Smooth muscle cell (in vitro differentiated cells): Measurements from ENCODE around the gene MAPK4. TPM values are rescaled to one million over a fixed set of nuclear protein-coding genes. Genes with fewer than 3 reads are reported as not detected.

Source experiments
- DNase-seq: peaks from one replicate; lab custom pipeline; 2025; ENCODE audit not compliant: unreplicated experiment; lab: John Stamatoyannopoulos, UW
- H2AFZ ChIP-seq: fragments of 200-600 bp; sonication (generic); 2 replicates; pipeline ENCODE4 v1.6.0; 2016; ENCODE audit warnings: antibody characterized with exemption, low read depth, mild to moderate bottlenecking
- H3F3A ChIP-seq: fragments of 200-600 bp; sonication (generic); 2 replicates; pipeline ENCODE4 v1.6.0; 2017; ENCODE audit warnings: antibody characterized with exemption, low read depth
- H3K27ac ChIP-seq: fragments of 200-600 bp; sonication (generic); 2 replicates; pipeline ENCODE4 v1.5.1; 2016; ENCODE audit warnings: low read depth, mild to moderate bottlenecking
- H3K27me3 ChIP-seq: fragments of 200-600 bp; sonication (generic); 2 replicates; pipeline ENCODE4 v1.6.1; 2016; ENCODE audit warnings: low read depth, mild to moderate bottlenecking
- H3K36me3 ChIP-seq: fragments of 200-600 bp; sonication (generic); 2 replicates; pipeline ENCODE4 v1.5.1; 2016; ENCODE audit warnings: low read depth
- H3K4me1 ChIP-seq: fragments of 200-600 bp; sonication (generic); 2 replicates; pipeline ENCODE4 v1.5.1; 2016; ENCODE audit warnings: low read depth
- H3K4me2 ChIP-seq: fragments of 200-600 bp; sonication (generic); 2 replicates; pipeline ENCODE4 v1.6.0; 2016; ENCODE audit warnings: mild to moderate bottlenecking
- H3K4me3 ChIP-seq: fragments of 200-600 bp; sonication (generic); 2 replicates; pipeline ENCODE4 v1.5.1; 2016; ENCODE audit warnings: mild to moderate bottlenecking
- H3K79me2 ChIP-seq: fragments of 200-600 bp; sonication (generic); 2 replicates; pipeline ENCODE4 v1.6.0; 2016; ENCODE audit warnings: low read depth, mild to moderate bottlenecking
- H3K9ac ChIP-seq: fragments of 200-600 bp; sonication (generic); 2 replicates; pipeline ENCODE4 v1.6.0; 2016; ENCODE audit warnings: low read depth
- H3K9me3 ChIP-seq: fragments of 200-600 bp; sonication (generic); replicated peaks from 2 replicates; pipeline ENCODE4 v1.5.1; 2016; ENCODE audit warnings: low read depth
- H4K20me1 ChIP-seq: fragments of 200-600 bp; sonication (generic); 2 replicates; pipeline ENCODE4 v1.6.0; 2016; ENCODE audit warnings: low read depth
- WGBS: methylation state at CpG from one replicate; pipeline ENCODE4 v1.1.7; 2016; ENCODE audit warnings: low lambda C conversion rate; 5-methylcytosine and 5-hydroxymethylcytosine counted together
- polyA plus RNA-seq: library from polyadenylated mRNA; unstranded; fragments of >200 nt; fragmentation: Nextera tagmentation; extraction: Ambion mirVana; gene quantifications from 2 replicates; pipeline ENCODE4 v1.2.1, GENCODE V29; 2016
- total RNA-seq: library from RNA; depleted of rRNA; stranded (reverse); fragments of >200 nt; gene quantifications from 2 replicates; pipeline ENCODE4 v1.2.3, GENCODE V29; 2014
- TF ChIP-seq, protein P1 (sequence below): fragments of 200-600 bp; sonication (generic); IDR thresholded peaks from 2 replicates; pipeline ENCODE4 v1.5.1; 2017; ENCODE audit warnings: borderline replicate concordance, mild to moderate bottlenecking, antibody characterized with exemption; ENCODE audit not compliant: insufficient read depth, poor library complexity, severe bottlenecking

The MAPK4 gene
- total and polyA plus RNA-seq, 2 experiments from 2014 or later: 0.09 TPM; not detected in 1

- H3K4me3 ChIP-seq: no peak overlapping the region
- H2AFZ ChIP-seq: no peak overlapping the region
- H3F3A ChIP-seq: no peaks in the 10 kb centered on the region
- H3K9me3 ChIP-seq: no peaks in the 10 kb centered on the region
- no peaks in the 10 kb centered on the region for H4K20me1 ChIP-seq
- TF ChIP-seq, protein P1, sequence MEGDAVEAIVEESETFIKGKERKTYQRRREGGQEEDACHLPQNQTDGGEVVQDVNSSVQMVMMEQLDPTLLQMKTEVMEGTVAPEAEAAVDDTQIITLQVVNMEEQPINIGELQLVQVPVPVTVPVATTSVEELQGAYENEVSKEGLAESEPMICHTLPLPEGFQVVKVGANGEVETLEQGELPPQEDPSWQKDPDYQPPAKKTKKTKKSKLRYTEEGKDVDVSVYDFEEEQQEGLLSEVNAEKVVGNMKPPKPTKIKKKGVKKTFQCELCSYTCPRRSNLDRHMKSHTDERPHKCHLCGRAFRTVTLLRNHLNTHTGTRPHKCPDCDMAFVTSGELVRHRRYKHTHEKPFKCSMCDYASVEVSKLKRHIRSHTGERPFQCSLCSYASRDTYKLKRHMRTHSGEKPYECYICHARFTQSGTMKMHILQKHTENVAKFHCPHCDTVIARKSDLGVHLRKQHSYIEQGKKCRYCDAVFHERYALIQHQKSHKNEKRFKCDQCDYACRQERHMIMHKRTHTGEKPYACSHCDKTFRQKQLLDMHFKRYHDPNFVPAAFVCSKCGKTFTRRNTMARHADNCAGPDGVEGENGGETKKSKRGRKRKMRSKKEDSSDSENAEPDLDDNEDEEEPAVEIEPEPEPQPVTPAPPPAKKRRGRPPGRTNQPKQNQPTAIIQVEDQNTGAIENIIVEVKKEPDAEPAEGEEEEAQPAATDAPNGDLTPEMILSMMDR: no peak
- no peaks in the 10 kb centered on the region for H3K36me3 ChIP-seq
- H3K4me1 ChIP-seq: peaks cover 10% of the 10 kb centered on the region
- no peak overlapping the region for H3K27ac ChIP-seq
- no peaks in the 10 kb centered on the region for H3K27me3 ChIP-seq
- 98% methylated on average over 2 of the region's 2 CpGs for WGBS
- no peak for DNase-seq
- H3K79me2 ChIP-seq: no peaks in the 10 kb centered on the region
- H3K4me2 ChIP-seq: no peak overlapping the region
- no peak overlapping the region for H3K9ac ChIP-seq
Measured at GRCh38 chr18:50656396-50656795, 96.5 kb downstream of the MAPK4 start.

- Histone ChIP-seq H3K4me1 (peaks cover 10% of the 10 kb centered on the region), H3F3A (no peaks in the 10 kb centered on the region), H3K4me3 (no peak overlapping the region), H3K27ac (no peak overlapping the region), H3K4me2 (no peak overlapping the region), H3K79me2 (no peaks in the 10 kb centered on the region), H2AFZ (no peak overlapping the region), H3K27me3 (no peaks in the 10 kb centered on the region), H3K9ac (no peak overlapping the region), H4K20me1 (no peaks in the 10 kb centered on the region), H3K9me3 (no peaks in the 10 kb centered on the region), H3K36me3 (no peaks in the 10 kb centered on the region)
- WGBS: 89% methylated on average over 8 of the region's 8 CpGs
- TF ChIP-seq, protein P1: no peak
- no peak for DNase-seq
Measured at GRCh38 chr18:50656841-50657470, 97.1 kb downstream of the MAPK4 start.

- TF ChIP-seq, protein P1: no peak
- Histone ChIP-seq H4K20me1 (no peaks in the 10 kb centered on the region), H3K4me1 (peaks cover 10% of the 10 kb centered on the region), H3K27ac (no peak overlapping the region), H3K4me3 (no peak overlapping the region), H3K4me2 (no peak overlapping the region), H3K36me3 (no peaks in the 10 kb centered on the region), H3K79me2 (no peaks in the 10 kb centered on the region), H3F3A (no peaks in the 10 kb centered on the region), H3K27me3 (no peaks in the 10 kb centered on the region), H3K9me3 (no peaks in the 10 kb centered on the region), H3K9ac (no peak overlapping the region), H2AFZ (no peak overlapping the region)
- DNase-seq: no peak
- WGBS: 85% methylated on average over 5 of the region's 5 CpGs
Measured at GRCh38 chr18:50658601-50659000, 98.7 kb downstream of the MAPK4 start.
